GM19025 (cell line): ENCODE measurements around the gene SLC17A9.

Experiments
- ATAC-seq: cut with Tn5 transposase; IDR thresholded peaks from one replicate; pipeline ENCODE4 v1.9.1; 2021; ENCODE audit warnings: mild to moderate bottlenecking, low read depth, moderate library complexity; ENCODE audit not compliant: unreplicated experiment

The SLC17A9 gene

DNA sequence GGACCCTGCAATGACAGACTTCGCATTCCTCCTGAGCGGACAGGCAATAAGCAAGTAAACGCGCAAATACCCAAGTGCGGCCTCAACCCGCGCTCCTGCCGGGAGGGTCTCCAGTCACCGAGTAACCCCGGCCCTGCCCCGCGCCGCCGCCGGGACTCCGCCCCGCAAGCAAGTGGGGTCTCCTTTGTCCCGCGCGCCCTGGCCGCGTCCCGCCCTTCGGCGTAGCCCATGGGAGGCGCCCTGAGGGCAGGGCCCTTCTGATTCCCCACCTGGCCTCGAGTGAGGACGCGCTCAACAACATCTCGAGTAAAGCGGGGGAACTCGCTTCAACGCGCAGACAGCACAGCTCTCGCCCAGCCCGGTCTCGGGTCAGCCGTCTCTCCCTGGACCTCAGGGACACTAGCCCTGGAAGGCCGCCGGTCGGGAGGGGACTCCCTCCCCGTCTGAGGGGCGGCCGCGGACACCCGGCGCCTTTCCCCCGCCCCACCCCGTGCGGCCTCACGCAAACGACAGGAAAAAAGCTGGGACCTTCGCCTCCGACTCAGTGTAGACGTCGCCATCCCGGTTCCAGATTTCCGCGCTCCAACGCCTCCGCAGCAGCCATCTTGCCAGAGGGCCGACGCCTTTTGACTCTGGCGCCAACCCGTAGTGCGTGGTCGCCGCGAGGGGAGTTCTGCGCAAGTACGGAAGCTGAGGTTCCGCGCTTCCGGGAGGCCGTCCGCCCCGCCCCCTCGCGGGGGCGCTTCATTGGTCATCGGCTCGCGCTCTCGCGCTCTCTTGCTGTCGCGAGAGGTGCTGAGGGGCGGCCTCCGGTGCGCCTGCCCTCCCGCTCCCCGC is 15.0 kb upstream of the SLC17A9 start:
- ATAC-seq: peak; percentile 83

DNA sequence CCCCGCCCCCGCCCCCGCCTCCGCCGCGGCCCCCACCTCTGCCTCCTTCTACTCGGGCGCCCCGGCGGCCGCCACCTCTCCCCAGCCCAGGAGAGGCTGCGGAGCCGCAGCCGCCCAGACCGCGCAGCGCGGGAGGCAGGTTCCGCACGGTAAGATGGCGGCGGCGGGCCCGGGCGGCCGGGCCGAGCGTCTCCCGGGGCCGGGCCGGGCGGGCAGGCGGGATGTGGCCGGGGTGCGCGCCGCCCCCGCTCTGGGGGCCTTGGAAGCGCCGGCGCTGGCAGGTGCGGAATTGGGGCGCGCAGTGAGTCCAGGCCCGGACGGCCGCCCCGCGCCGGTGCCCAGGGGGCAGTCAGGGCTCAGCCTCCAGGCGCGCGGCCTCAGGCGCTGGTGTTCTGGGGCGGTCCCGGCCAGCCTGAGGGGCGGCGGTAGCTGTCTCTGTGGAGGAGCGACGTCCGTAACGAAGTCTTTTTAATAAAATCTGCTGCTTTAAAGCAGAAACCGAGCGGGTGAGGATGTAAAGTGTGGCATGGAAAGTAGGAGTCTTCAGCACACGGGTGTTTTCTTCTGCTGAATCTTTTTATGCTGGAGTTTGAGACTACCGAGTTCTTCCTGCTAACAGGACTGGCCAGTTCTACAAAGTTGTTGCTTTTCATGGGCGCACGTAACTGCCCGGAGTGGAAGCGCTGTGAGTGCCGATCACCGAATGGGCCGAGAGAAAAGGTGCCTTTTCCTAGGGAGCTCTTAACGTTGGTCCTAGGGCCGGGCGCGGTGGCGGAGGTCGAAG is 14.2 kb upstream of the SLC17A9 start, which contains the start of gene GID8:
Gene GID8 (plus strand): TSS at position 43 of the 784 bp plus-strand sequence. CDS start 3,356 bp downstream, outside the sequence.
- ATAC-seq: peak; percentile 39

DNA sequence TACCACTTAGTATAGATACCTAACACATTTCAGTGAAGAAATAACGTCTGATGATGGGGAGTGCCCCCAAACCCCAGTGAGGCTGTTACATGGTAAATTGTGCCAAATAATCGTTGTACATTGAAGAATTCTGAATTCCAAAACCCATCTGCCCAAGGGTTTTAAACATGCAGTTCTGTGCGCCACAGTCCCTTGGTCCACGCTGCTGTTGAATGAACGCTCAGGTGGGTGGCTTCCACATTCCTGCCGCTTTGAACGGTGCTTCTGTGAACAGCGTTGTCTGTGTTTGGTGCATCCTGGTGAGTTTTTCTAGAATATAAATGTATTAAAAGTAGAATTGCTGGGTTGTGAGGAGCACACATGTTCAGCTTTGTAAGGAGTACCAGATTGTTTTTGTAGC is 11.6 kb upstream of the SLC17A9 start:
- ATAC-seq: no peak

DNA sequence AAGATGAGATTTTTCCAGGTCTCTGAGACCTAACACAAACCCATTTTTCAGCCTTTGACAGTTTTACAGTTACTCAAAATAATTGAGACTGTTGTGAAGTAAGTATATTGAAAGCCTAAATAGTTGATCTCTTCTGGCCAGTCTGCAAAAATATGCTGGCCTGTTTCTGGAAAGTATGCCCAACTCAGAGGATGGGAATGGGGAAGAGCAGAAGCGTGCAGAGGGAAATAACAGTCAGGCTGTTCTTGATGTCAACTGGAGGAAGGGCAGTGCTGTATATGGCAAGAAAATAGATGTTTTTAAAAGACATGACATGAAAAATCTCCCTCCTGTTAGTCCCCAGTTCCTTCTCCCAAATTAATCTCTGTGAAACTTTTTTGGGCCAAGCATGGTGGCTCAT is 10.7 kb upstream of the SLC17A9 start:
- ATAC-seq: no peak

DNA sequence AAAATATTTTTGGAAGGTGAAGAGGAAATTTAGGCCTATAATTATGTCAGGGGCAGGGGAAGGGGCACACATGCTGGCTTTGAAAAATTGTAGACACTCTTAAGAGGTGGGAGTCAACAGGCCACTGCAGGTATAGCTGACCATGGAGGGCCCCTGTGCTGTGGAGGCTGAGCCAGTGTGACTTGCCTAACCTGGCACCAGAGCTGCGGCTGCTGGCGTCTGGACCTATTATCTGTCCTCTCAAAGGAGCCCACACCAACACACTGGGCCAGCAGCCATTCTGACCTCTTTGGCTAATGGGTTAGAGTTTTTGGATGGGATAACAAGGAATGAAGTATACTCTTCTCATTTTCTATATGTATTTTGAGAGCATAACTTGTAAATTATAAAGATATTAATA is 10.1 kb upstream of the SLC17A9 start:
- no peak for ATAC-seq

DNA sequence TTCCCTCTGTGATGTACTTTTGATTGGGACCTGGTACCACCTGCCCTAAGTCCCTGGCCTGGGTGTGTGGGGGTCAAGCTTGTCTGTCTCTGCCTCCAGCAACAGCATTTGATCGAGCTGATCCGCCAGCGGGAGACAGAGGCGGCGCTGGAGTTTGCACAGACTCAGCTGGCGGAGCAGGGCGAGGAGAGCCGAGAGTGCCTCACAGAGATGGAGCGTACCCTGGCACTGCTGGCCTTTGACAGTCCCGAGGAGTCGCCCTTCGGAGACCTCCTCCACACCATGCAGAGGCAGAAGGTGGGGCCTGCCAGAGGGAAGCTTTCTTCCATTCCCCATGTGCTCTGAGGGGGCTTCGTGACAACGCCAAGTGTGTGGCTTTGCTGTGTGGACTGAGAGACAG is 9.1 kb upstream of the SLC17A9 start:
- ATAC-seq: no peak

DNA sequence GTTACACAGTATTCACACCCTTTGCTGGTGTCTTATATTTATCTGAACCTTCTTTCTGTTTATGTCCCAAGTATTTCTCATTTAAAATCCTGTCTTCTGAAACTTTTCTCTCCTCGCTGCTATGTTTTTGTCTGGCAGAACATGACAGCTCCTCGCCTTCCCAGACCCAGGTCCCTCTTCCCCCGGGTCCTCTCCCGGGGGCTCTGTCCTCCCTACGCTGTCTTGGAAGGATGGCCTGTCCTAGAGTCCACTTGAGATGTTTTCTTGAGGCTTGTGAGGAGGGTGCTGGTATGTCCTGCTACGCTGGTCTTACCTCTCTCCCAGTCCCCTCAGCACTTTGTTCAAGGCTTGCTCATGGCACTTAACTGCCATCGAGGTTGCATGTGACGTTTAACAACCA is 8.3 kb upstream of the SLC17A9 start:
- no peak for ATAC-seq

DNA sequence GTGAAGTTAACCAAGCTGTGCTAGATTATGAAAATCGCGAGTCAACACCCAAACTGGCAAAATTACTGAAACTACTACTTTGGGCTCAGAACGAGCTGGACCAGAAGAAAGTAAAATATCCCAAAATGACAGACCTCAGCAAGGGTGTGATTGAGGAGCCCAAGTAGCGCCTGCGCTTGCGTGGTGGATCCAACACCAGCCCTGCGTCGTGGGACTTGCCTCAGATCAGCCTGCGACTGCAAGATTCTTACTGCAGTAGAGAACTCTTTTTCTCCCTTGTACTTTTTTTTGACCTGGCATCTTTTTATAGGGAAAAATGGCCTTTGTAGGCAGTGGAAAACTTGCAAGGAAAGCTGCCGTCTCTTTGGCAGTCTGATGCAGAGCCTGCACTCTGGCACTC is 7.8 kb upstream of the SLC17A9 start:
- ATAC-seq: no peak

DNA sequence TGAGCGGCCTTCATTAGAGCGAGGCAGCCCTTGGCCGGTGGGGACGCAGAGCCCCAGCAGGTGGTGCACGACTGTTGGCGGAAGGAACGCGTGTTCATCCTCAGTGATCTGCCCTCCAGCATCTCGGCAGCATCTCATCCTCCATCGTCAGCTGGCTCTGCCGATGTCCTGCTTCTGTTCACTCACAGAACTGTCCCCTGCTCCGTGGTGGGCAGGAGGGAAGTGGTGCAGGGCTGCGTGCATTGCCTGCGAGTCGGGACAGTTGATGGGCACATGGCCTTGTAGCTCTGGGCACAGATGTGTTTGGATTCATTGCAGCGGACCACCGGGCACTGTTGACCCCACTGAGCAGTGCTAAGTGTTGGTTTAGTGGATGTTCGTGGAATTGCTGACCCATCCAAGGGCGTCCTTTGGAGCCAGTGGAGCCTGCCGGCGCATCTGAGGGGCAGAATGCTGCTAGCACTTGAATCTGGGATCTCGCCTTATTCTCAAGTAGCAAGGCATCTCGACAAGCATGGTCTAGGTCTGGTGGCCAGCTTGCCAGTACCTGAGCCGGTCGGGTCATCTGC is 6.7 kb upstream of the SLC17A9 start:
- ATAC-seq: no peak

DNA sequence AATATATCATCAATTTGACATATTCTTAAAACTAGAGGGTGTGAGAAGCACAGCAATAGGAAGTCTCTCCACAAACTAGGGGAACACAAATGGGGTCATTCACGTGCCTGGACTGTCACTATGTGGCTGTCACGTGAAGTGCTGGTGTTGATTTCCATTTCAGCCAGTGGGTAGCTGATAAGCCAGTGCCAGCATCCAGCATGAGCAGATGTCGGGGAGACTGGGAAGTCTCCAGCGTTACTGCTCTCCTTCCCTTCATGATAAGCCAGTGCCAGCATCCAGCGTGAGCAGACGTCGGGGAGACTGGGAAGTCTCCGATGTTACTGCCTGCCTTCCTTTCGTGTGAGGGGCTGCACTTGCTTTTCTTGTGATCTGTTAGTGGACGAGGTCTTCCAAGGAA is 5.6 kb upstream of the SLC17A9 start:
- no peak for ATAC-seq

DNA sequence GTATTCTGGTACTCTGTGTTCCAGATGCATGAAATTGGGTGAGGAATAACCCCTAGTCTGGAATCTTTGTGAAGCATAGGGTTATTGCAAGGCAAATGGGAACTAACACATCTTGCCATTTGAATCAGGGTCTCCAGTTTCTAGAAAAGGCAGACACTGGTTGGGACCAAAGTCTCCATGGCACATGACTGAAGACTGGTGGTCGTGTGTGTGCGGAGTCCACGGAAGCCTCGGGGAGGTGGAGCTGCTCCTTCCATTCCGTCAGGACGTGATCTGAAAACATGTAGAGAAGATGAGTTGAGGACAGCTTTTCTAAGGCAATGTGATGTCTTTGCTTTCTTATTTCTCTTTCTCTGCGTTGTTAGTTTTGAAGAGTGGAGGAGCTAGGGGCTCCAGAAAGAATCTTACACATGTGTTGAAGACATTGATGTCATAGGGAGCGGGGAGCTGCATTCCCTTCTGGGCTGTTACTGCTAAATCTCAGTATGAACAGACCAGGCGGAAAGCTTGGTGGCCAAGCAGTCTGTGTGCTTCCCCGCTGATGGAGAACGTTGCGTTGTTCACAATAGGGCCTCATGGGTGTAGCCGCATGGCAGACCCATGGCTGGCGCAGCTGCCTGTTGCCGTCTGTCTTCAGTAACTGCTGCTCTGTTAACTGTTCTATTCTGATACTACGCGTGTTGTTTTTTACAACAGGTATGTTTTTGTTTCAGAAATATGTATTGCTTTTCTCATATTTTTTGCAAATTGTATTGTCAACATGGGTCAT is 4.8 kb upstream of the SLC17A9 start:
- ATAC-seq: no peak

DNA sequence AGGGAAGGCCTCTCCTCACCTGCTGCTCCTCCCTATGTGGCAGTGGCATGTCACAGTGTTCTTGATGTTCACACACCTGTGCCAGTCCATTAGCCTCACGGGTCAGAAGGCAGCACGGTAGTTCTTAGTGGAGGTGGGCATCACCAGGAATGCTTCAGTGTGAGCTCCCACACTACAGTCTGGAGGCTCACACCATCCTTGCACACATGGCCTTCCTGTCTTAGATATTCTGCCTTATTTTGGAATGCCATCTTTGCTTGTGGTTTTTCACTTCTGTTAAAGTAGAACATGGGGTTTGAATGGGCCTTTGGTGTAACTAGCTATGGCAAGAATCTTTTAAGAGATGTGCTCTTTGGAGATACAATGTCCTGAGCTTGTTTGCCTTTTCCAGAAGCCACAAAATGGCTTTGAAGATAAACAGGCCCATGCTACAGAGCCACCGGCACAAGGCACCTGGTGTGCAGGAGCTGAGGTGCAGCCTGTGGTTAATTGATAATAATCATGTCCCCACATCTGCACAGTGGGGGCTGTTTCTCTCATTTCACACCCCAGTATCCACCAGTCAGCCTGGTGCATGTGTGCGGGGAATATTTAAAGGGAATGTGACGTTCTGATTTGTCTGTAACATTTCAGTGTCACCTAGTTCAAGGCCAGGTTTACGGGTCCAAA is 3.2 kb upstream of the SLC17A9 start:
- ATAC-seq: no peak

DNA sequence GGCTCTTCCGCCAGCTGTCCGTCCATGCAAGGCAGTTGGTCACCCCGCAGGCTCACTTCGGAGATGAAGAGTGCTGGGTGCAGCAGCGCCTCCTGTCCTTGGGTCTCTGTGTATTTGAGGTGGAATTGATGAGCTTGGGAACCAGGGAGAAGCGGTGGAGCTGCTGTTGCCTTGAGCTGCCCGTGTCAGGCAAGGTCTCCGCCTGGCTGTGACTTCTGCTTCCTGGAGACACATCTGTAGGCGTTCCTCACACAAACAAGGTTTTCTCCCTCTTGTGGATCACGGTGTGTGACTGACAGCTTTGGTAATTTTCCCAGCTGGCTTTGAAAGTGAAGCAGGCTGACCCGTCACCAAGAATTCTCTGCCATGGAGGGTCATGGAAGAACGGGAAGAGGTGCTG is 2.5 kb upstream of the SLC17A9 start:
- ATAC-seq: no peak

DNA sequence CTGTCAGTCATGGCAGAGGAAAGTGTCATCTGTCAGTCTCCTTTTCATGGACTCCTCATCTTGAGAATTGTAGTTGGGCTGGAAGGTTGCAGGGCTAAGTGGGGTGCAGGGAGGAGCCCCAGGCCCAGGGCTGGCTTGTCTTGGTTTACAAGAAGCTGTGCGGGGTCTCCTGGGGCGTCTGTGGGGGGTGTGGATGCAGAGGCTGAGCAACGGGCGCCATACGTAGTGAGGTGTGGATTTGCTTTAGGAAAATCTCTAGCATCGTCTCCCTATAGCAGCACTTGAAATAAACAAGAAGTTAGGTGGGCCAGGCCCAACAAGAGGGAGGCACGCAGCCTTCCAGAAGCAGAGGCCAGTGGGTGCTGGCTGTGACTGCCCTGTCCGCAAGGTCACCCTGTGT is 1.8 kb upstream of the SLC17A9 start:
- ATAC-seq: no peak

DNA sequence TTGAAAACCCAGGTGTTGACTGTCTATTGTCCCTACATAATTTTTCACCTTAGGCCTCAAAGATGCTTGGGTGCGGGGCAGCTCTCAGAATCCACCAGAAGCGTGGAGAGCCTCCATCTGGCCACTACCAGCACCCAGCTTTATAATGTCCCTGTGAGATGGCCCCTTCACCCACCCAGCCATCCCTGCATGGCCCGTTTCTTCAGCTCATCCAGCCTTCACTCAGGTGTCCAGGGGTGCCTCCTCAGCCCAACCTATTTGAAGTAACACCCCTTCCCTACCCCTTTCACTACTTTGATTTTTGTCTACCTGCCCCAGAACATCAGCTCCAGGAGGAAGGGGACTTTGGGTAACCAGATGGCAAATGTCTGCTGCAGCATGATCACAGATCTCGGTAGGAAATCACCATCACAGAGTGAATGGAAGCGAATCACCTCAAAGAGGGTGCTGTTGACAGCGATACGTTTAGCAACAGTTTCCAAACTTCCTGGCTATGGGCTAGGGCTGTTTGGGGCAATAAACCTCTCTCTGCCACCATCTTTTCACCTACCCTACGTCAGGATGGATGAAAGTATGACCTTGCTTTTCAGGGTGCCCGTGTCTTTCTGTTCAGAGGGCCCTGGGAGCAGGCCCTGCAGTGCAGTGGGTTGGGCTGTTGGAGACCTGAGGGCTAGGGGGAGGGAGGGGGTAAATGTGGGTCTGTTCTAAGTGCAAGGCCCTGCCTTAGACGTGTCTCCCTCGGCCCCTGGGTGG is 1.2 kb upstream of the SLC17A9 start:
- no peak for ATAC-seq

DNA sequence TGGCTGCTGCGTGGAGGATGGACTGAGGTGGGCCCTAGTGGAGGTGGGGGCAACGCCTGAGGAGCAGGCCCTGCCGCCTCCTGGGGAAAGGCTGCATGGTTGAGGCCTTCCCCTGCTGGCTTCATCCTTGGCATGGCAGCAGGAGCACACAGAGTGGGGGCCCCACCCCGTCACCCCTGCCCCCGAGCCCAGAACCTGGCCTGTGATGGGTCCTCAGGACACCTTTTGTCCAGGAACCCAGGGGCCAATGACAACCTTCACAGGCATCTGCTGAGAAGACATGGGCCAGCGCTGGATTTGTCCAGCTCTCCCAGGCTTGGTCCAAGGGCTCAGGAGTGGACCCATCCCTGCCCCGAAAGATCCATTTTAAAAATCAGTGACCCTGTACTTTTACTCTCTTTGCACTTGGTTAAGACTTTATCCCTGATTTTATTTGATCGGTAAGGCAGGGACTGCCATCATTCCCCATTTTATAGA is 575 bp upstream of the SLC17A9 start:
- ATAC-seq: no peak

DNA sequence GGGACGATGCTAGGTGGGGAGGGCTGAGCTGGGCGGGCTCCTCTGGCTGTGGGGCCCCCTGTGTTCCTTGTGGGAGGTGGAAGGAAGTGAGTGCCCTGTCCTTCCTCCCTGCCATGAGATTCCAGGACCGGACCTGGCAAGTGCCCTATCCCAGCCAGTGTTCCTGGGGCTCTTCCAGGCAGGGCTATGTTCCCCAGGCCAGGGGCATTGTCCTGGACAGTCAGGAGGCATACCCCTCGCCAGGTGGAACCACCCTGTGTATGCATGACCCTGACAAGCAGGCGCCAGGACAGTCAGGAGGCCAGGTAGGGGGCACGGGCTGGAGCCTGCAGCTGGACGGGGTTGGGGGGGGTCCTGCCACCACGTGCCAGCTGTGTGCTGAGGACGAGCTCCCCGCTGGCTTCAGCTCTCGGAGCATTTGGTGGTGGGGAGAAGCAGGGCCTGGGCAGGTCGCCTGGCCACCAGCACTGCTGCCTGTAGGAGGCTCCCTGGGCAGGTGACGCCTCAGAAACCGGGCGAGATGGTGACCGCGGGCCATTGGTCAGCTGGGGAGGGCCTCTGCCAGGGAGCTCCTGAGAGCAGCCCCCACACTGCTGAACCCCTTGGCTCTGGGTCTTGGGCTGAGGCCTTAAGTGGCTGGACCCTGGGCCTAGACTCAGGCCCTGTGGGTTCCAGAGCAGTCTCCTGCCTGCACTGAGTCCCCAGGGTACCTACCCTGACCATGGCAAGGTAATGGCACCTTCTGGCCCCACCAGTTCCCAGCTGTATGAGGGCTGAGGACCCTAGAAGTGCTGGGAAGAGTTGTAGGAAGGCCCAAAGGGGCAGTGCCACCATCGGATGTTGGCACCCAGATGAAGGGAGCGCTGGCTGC is 694 bp downstream of the SLC17A9 start:
- no peak for ATAC-seq
